ENCODE measurements around the gene KCNT2.

Gene KCNT2

DNA sequence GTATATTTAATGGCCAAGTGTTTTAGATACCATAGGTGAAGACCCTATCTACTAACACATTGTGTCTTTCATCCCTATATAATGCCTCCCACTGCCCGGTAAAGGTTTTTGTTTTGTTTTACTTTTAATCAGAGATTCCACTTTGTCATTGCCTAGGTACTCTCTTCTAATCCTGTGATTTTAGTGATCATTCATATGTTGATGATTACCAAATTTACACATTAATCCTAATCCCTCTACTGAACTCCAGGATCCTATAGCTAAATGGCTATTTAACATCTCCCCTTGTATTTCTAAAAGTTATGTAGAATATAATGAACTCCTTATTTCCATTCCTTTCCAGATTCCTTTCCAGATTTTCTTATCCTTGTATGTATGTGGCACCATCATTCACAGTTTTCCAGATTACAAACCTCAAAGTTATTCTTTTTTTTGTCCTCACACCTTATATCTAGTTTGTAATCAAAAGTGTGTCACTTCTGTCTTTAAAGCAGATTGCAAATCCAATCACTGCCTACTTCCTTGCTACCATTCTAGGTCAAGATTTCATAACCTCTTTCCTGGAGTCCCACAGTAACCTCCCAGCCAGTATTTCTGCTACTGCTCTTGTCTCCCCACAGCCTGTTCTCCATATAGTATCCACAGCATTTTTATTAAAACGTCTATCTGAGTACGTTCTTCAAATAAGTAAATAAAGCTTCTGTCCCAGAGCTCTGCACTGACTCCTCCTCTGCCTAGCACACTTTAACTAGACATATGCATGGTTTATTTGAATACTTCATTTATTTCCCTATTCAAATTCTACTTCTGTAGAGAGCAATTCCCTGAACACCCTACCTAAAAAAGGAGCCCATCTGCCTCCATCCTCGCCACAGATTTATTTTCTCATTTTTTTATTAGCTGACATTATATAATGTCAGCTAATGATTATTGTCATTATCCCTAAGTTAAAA, 157.8 kb downstream of the KCNT2 start:
- no peak for DNase-seq (ENCODE audit: low read depth)

GRCh38 chr1:196449460-196449859, 158.8 kb downstream of the KCNT2 start:
- no peak for DNase-seq (ENCODE audit: low read depth)

GRCh38 chr1:196445775-196446174, 162.5 kb downstream of the KCNT2 start:
- no peak for DNase-seq (ENCODE audit: low read depth)

DNA sequence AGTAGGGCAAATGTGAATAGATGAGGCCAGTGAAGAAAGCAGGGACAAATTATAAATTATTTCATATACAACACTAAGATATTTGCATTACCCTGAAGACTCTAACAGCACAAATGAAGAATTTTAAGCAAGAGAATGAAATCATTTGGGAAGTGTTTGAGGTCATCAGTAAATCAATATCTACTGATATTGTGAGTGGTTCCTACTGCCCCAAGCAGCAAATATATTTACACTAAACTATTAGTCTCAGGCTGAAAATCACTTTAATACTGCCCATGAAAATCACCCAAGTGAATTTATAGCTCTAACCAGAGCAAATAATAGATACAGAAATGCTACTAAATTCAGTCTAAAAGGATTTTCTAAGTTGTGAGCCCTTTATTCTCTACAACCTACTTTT, 163.6 kb downstream of the KCNT2 start:
- DNase-seq (ENCODE audit: low read depth): no peak

- no peak for DNase-seq (ENCODE audit: low read depth)
Measured at GRCh38 chr1:196442366-196442765, 165.9 kb downstream of the KCNT2 start.

DNA sequence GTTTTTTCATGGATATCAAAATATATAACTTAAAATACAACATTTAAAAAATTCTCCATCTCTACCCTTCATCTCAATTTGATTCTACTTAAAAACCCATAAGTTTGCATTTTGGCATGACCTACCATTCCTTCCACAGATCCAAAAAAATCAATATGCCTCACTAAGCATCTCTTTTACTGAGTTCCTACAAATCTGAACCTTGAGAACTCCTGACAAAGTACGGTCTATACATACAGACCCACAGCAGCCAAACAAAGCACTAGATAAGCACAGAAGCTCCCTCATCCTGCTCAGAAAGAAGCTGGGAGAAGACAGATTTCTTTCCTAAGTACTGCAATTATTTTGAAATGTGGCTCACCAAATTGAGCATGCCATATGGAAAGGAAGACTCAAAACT, 167.5 kb downstream of the KCNT2 start:
- no peak for DNase-seq (ENCODE audit: low read depth)

- no peak for DNase-seq (ENCODE audit: low read depth)
Measured at GRCh38 chr1:196438329-196438728, 169.9 kb downstream of the KCNT2 start.

GRCh38 chr1:196437671-196438070, 170.6 kb downstream of the KCNT2 start:
- DNase-seq (ENCODE audit: low read depth): no peak

DNA sequence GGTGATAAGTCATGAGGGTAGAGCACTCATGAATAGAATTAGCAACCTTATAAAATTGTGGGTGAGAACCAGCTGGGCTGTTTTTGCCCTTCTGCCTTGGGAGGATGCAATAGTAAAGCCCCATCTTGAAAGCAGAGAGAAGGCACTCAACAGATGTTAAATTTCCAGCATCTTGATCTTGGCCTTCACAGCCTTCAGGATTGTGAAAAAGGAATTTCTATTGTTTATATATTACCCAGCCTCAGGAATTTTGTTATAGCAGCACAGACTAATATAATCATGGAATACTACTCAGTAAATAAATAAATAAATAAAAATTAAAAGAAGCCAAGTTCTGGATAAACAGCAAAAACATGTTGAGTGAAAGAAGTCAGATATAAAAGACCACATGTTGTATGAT, 175.2 kb downstream of the KCNT2 start:
- DNase-seq (ENCODE audit: low read depth): no peak

GRCh38 chr1:196427976-196428734, 180.1 kb downstream of the KCNT2 start:
- no peak for DNase-seq (ENCODE audit: low read depth)

DNA sequence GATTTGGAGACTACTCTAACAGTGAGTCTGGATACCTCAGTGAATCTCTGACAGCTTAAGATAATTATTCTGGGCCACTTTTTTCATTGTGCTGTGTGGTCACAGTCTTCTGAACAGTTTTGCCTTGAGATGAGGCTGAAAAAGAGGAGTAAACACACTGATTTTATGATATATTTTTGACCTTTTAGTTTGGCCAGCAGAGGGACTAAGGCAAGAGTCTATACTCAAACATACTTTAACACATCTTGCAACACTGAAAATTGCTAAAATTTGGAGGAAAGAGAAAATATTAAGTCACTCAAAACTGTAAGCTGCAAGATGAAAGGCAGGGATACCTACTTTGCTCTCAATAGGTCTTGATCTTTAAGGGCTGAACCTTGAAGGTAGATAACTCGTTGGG, 182.7 kb downstream of the KCNT2 start:
- DNase-seq (ENCODE audit: low read depth): no peak

DNA sequence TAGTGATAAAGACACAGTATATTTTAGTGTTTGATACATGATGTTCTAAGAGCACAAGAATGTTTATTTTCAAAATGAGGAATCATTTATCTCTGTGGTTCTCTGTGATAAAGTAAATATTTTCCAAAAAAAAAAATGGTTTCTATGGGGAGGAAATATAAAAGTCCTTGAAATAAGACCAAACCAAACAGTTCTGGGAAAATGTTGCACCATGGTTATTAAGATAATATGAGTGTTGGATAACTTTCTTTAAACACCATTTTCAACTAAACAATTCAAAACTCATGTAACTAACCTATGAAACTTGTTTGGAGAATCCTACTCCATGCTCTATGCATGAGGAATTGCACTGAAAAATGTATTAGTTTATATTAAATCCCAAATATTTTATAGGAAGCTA, 184.6 kb downstream of the KCNT2 start:
- no peak for DNase-seq (ENCODE audit: low read depth)

DNA sequence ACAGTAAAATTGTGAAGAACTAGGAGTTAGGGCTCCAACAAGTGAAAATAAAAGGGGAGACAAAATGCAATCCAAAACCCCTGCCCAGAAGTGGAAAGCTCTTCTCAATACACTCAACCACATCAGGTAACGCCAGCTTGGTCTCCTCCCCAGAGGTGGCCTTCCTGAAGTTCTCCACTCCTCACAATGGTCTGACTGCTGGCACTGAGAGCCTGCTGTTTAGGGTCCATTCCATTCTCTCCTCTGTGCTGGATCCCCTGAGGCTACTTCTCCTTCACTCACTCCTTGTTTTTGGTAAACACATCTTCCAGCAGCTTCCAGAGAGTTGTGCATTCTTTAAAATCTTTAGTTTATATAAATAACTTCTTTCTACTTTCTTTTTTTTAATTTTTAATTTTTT, 189.5 kb downstream of the KCNT2 start:
- DNase-seq (ENCODE audit: low read depth): no peak

GRCh38 chr1:196415978-196416377, 192.3 kb downstream of the KCNT2 start:
- DNase-seq (ENCODE audit: low read depth): no peak

- DNase-seq (ENCODE audit: low read depth): no peak
Measured at GRCh38 chr1:196412326-196412725, 195.9 kb downstream of the KCNT2 start.

DNA sequence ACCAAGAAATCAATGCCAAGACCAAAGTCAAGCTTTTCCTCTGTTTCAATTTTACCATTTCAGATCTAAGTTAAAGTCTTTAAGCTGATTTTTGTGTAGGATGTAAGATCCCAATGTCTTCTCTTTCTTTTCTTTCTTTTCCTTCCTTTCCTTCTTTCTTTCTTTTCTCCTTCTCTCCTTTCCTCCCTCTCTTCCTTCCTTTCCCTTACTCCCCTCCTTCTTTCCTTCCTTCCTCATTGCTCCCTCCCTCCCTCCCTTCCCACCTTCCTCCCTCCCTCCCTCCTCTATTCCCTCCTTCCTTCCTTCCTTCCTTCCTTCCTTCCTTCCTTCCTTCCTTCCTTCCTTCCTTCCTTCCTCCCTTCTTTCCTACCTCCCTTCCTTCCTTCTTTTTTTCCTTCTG, 197.5 kb downstream of the KCNT2 start:
- no peak for DNase-seq (ENCODE audit: low read depth)

GRCh38 chr1:196409586-196409985, 198.7 kb downstream of the KCNT2 start:
- DNase-seq (ENCODE audit: low read depth): no peak

DNA sequence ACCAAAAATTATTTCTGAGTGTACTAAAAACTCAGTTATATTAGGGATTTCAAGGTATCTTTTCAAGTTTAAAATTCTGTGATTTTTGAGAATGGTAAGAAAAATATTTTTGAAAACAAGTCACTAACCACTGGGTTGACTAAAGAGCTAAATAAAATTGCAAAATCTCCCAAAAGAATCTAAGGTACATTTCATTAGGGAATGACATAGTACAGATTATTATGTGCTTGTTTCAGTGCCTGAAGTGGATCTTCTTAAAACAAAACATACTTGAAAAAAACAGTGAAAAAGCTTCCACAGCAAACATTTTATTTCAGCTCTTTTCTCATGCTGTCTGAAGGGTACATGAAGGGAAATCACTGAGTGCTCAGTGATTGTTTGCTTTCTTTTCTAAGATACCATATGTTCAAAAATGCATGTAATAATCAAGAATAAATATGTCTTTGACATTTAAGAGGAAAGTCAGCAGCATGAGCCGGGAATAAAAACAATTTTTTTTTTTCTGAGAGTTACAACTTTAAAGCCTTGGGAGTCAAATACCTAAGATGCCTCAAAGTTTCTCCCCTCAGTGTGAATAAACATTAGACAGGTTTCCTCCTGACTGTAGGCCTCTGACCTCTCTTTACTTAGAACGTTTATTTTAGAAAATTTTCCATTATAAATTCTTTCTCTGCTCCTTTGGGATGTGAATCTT, 200.7 kb downstream of the KCNT2 start:
- DNase-seq (ENCODE audit: low read depth): no peak

- no peak for DNase-seq (ENCODE audit: low read depth)
Measured at GRCh38 chr1:196405839-196406238, 202.4 kb downstream of the KCNT2 start.

DNA sequence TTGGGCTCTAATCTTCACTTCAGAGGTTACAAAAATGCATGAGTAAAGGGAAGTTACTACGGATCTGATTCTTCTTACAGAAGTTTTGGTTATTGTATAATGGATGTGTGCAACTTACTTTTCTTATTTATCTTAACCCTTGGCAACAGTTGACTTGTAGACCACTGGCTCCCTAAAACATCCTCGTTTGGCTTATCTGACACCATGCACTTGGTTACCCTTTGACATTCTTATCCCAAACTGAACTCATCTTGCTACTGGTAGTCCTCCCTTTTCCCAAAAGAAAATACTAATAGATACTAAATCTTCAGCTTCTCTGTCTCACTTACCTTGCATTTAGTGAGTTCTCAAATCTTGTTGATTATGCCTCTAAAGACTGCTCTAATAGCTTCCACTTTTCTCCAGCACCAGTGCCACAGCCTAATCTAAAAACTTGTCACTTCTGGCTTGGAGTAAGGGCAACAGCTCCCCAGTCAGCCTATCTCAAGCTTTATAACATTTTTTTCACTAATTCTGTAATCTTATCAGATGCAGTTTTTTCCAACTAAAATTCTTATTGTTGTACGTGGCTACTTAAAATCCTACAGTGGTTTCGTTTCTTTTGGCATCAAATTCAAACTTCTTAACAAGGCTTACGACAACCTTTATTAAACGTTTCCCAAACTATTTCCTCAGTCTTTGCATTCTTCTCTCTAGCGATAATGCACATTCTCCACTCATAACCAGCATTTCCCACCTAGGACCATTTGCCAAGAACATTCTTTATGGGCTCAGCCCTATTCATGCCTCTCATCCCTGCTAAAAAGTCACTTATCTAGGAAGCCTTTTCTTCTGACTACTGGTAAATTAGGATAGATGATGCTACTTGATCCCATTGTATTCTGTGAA, 204.2 kb downstream of the KCNT2 start:
- DNase-seq (ENCODE audit: low read depth): no peak

GRCh38 chr1:196401891-196402290, 206.3 kb downstream of the KCNT2 start:
- DNase-seq (ENCODE audit: low read depth): no peak

GRCh38 chr1:196401452-196401833, 206.8 kb downstream of the KCNT2 start:
- no peak for DNase-seq (ENCODE audit: low read depth)

Measured in stimulated activated CD8-positive, alpha-beta memory T cell treated with anti-CD3 and anti-CD28 coated beads, Interleukin-4, amount 100 ng/mL, for 24 hours (primary cell).